H9 (cell line): ENCODE measurements around the gene ECE2. TPM values are rescaled to one million over a fixed set of nuclear protein-coding genes. Genes with fewer than 3 reads are reported as not detected.

Source experiments
- DNase-seq: peaks from one replicate; pipeline ENCODE4 v3.0.0-alpha.2; 2017
- H2AFZ ChIP-seq: one replicate; pipeline ENCODE4 v1.6.1; 2013; ENCODE audit warnings: mild to moderate bottlenecking, low read length, control low read depth, moderate library complexity
- H2AK5ac ChIP-seq: 2 replicates; pipeline ENCODE4 v1.6.1; 2013; ENCODE audit warnings: low read length, control low read depth, mixed read lengths; ENCODE audit not compliant: insufficient read length
- H2BK120ac ChIP-seq: one replicate; pipeline ENCODE4 v1.6.1; 2013; ENCODE audit warnings: low read depth, mild to moderate bottlenecking, low read length, control low read depth, inconsistent platforms; ENCODE audit not compliant: poor library complexity, severe bottlenecking
- H2BK12ac ChIP-seq: 2 replicates; pipeline ENCODE4 v1.6.1; 2013; ENCODE audit warnings: low read length, control low read depth, mixed read lengths, low read depth; ENCODE audit not compliant: insufficient read length
- H2BK15ac ChIP-seq: 2 replicates; pipeline ENCODE4 v1.6.1; 2013; ENCODE audit warnings: low read depth, low read length, control low read depth
- H2BK20ac ChIP-seq: one replicate; pipeline ENCODE4 v1.6.1; 2013; ENCODE audit warnings: low read depth, mild to moderate bottlenecking, low read length, control low read depth, inconsistent platforms; ENCODE audit not compliant: poor library complexity, severe bottlenecking
- H2BK5ac ChIP-seq: 2 replicates; pipeline ENCODE4 v1.6.1; 2013; ENCODE audit warnings: low read length, control low read depth, mixed read lengths; ENCODE audit not compliant: insufficient read length
- H3K14ac ChIP-seq: 2 replicates; pipeline ENCODE4 v1.6.1; 2013; ENCODE audit warnings: low read length, control low read depth; ENCODE audit not compliant: insufficient read depth
- H3K18ac ChIP-seq: 2 replicates; pipeline ENCODE4 v1.6.1; 2013; ENCODE audit warnings: low read depth, mild to moderate bottlenecking, mixed read lengths, low read length, control low read depth; ENCODE audit not compliant: insufficient read length
- H3K23ac ChIP-seq: 2 replicates; pipeline ENCODE4 v1.6.1; 2013; ENCODE audit warnings: low read length, control low read depth, mixed read lengths, low read depth; ENCODE audit not compliant: insufficient read length
- H3K23me2 ChIP-seq: 2 replicates; pipeline ENCODE4 v1.6.1; 2013; ENCODE audit warnings: low read depth, mild to moderate bottlenecking, mixed read lengths, low read length, control low read depth; ENCODE audit not compliant: insufficient read length, poor library complexity, severe bottlenecking
- H3K27ac ChIP-seq: 2 replicates; pipeline ENCODE4 v1.5.1; 2013; ENCODE audit warnings: low read length, control low read depth, mixed read lengths, low read depth; ENCODE audit not compliant: insufficient read length
- H3K27me3 ChIP-seq: 2 replicates; pipeline ENCODE4 v1.6.1; 2013; ENCODE audit warnings: low read length, control low read depth, inconsistent platforms; ENCODE audit not compliant: insufficient read depth
- H3K4ac ChIP-seq: 2 replicates; pipeline ENCODE4 v1.6.1; 2013; ENCODE audit warnings: low read depth, mild to moderate bottlenecking, control low read depth, inconsistent platforms, low read length, moderate library complexity
- H3K4me1 ChIP-seq: 2 replicates; pipeline ENCODE4 v1.6.1; 2013; ENCODE audit warnings: low read length, control low read depth, inconsistent platforms; ENCODE audit not compliant: insufficient read depth
- H3K4me2 ChIP-seq: 2 replicates; pipeline ENCODE4 v1.6.1; 2013; ENCODE audit warnings: low read length, control low read depth, mixed read lengths; ENCODE audit not compliant: insufficient read length, insufficient read depth
- H3K56ac ChIP-seq: 2 replicates; pipeline ENCODE4 v1.6.1; 2013; ENCODE audit warnings: low read depth, mild to moderate bottlenecking, mixed read lengths, low read length, control low read depth; ENCODE audit not compliant: insufficient read length
- H3K79me1 ChIP-seq: 2 replicates; pipeline ENCODE4 v1.6.1; 2013; ENCODE audit warnings: low read depth, mild to moderate bottlenecking, moderate library complexity, low read length, control low read depth, inconsistent platforms; ENCODE audit not compliant: insufficient read depth, poor library complexity, severe bottlenecking
- H3K79me2 ChIP-seq: 2 replicates; pipeline ENCODE4 v1.6.1; 2013; ENCODE audit warnings: low read length, control low read depth, inconsistent platforms; ENCODE audit not compliant: insufficient read depth
- H3K9ac ChIP-seq: 2 replicates; pipeline ENCODE4 v1.6.1; 2013; ENCODE audit warnings: low read length, control low read depth, mixed read lengths; ENCODE audit not compliant: insufficient read length; ENCODE audit errors: extremely low read depth
- H3K9me3 ChIP-seq: one replicate; pipeline ENCODE4 v1.6.1; 2013; ENCODE audit warnings: low read depth, low read length, inconsistent platforms; ENCODE audit not compliant: control insufficient read depth
- H3T11ph ChIP-seq: one replicate; pipeline ENCODE4 v1.6.1; 2013; ENCODE audit warnings: mild to moderate bottlenecking, low read length, control low read depth, inconsistent platforms
- H4K20me1 ChIP-seq: one replicate; pipeline ENCODE4 v1.6.1; 2013; ENCODE audit not compliant: control insufficient read depth, insufficient read length, insufficient read depth
- H4K5ac ChIP-seq: 2 replicates; pipeline ENCODE4 v1.6.1; 2013; ENCODE audit warnings: low read depth, mild to moderate bottlenecking, mixed read lengths, low read length, control low read depth; ENCODE audit not compliant: insufficient read length
- H4K8ac ChIP-seq: replicated peaks from 2 replicates; pipeline ENCODE4 v1.6.1; 2013; ENCODE audit warnings: low read length, control low read depth, mixed read lengths, low read depth; ENCODE audit not compliant: insufficient read length
- H4K91ac ChIP-seq: 2 replicates; pipeline ENCODE4 v1.6.1; 2013; ENCODE audit warnings: low read depth, mild to moderate bottlenecking, moderate library complexity, mixed read lengths, low read length, control low read depth; ENCODE audit not compliant: insufficient read length
- H3K27ac Mint-ChIP-seq, 3 experiments: 2 replicates in 2 of 3; 3 replicates in 1 of 3; pipeline ENCODE4 v1.8.0; 2020 to 2021; ENCODE audit warnings: mixed read lengths in 3 of 3, mild to moderate bottlenecking in 1 of 3, moderate library complexity in 1 of 3
- H3K27me3 Mint-ChIP-seq: 2 replicates; pipeline ENCODE4 v1.8.0; 2021; ENCODE audit warnings: low read depth, mild to moderate bottlenecking, moderate library complexity, mixed read lengths
- H3K36me3 Mint-ChIP-seq, 3 experiments: 2 replicates in 2 of 3; 3 replicates in 1 of 3; pipeline ENCODE4 v1.8.0; 2020 to 2021; ENCODE audit warnings: low read depth in 3 of 3, mixed read lengths in 3 of 3; ENCODE audit not compliant: insufficient read depth in 1 of 3
- H3K4me1 Mint-ChIP-seq, 2 experiments: 2 replicates each; pipeline ENCODE4 v1.8.0; 2020; ENCODE audit warnings: mixed read lengths in 2 of 2
- H3K4me3 Mint-ChIP-seq, 2 experiments: 2 replicates in 1 of 2; 3 replicates in 1 of 2; pipeline ENCODE4 v1.8.0; 2020 to 2021; ENCODE audit warnings: mild to moderate bottlenecking in 2 of 2, mixed read lengths in 2 of 2, moderate library complexity in 1 of 2
- H3K9me3 Mint-ChIP-seq, 2 experiments: 2 replicates in 1 of 2; 3 replicates in 1 of 2; pipeline ENCODE4 v1.8.0; 2020; ENCODE audit warnings: mild to moderate bottlenecking in 2 of 2, mixed read lengths in 2 of 2, moderate library complexity in 1 of 2
- WGBS: extraction: QIAGEN DNeasy Blood & Tissue Kit; methylation state at CpG from one replicate; pipeline ENCODE4 v1.1.7; 2013; ENCODE audit warnings: missing lambda C conversion rate, low lambda C conversion rate, mixed read lengths; ENCODE audit not compliant: insufficient read length; ENCODE audit errors: extremely low coverage; 5-methylcytosine and 5-hydroxymethylcytosine counted together
- total RNA-seq: library from RNA; stranded (reverse); gene quantifications from 2 replicates; pipeline ENCODE4 v1.2.1, GENCODE V29; 2021
- TF ChIP-seq, protein P1 (sequence below): fragments of 200-600 bp; sonication (generic); conservative IDR thresholded peaks from 3 replicates; pipeline ENCODE4 v1.8.0; 2021; ENCODE audit warnings: antibody characterized with exemption, mild to moderate bottlenecking

ECE2 gene
- total RNA-seq, 1 experiment from 2014 or later = not detected

DNA sequence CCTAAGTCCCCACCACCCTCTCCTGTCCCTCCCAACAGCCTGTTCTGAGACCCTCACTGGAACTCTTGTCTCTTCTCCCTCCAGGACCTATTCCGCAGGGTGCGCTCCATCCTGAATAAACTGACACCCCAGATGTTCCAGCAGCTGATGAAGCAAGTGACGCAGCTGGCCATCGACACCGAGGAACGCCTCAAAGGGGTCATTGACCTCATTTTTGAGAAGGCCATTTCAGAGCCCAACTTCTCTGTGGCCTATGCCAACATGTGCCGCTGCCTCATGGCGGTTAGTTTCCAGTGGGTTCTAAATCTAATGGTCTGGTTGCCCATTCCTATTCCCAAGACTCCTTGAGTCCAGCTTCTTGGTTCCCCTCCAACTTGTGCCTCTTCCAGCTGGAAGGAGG, 47.9 kb downstream of the ECE2 start:
- H3K14ac ChIP-seq = no peak overlapping the region
- peaks cover 5 to 7% of the 10 kb centered on the region in 2 experiments; a peak in 3 of 4 replicates for H3K4me1 Mint-ChIP-seq
- H3K27ac Mint-ChIP-seq = no peak overlapping the region
- H2BK12ac ChIP-seq = no peak overlapping the region
- H2BK15ac ChIP-seq = no peak overlapping the region
- no peak overlapping the region for H3T11ph ChIP-seq
- peaks cover 4% of the 10 kb centered on the region; the same call in 1 of the 2 replicates for H3K79me2 ChIP-seq
- no peak overlapping the region for H2BK120ac ChIP-seq
- no peaks in the 10 kb centered on the region for H3K4me1 ChIP-seq
- no peak overlapping the region for H3K4me2 ChIP-seq
- H2BK5ac ChIP-seq = no peak overlapping the region
- no CpG with 5 or more reads among the region's 8 CpGs for WGBS
- no peak overlapping the region for H2AK5ac ChIP-seq
- no peaks in the 10 kb centered on the region for H3K27me3 ChIP-seq
- H3K27ac ChIP-seq = no peak overlapping the region
- H2BK20ac ChIP-seq = no peak overlapping the region
- no peak overlapping the region for H3K23ac ChIP-seq
- H3K9me3 Mint-ChIP-seq = no peaks in the 10 kb centered on the region
- H4K5ac ChIP-seq = no peak overlapping the region
- H3K56ac ChIP-seq = no peak overlapping the region
- no peak overlapping the region for H2AFZ ChIP-seq
- no peak overlapping the region for H3K18ac ChIP-seq
- H3K4ac ChIP-seq = no peak overlapping the region
- no peak overlapping the region for H3K4me3 Mint-ChIP-seq
- H4K91ac ChIP-seq = no peak overlapping the region
- TF ChIP-seq, protein P1, sequence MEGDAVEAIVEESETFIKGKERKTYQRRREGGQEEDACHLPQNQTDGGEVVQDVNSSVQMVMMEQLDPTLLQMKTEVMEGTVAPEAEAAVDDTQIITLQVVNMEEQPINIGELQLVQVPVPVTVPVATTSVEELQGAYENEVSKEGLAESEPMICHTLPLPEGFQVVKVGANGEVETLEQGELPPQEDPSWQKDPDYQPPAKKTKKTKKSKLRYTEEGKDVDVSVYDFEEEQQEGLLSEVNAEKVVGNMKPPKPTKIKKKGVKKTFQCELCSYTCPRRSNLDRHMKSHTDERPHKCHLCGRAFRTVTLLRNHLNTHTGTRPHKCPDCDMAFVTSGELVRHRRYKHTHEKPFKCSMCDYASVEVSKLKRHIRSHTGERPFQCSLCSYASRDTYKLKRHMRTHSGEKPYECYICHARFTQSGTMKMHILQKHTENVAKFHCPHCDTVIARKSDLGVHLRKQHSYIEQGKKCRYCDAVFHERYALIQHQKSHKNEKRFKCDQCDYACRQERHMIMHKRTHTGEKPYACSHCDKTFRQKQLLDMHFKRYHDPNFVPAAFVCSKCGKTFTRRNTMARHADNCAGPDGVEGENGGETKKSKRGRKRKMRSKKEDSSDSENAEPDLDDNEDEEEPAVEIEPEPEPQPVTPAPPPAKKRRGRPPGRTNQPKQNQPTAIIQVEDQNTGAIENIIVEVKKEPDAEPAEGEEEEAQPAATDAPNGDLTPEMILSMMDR = no peak
- no peaks in the 10 kb centered on the region; the same call in none of the 2 replicates for H3K27me3 Mint-ChIP-seq
- no peaks in the 10 kb centered on the region for H3K9me3 ChIP-seq
- H3K36me3 Mint-ChIP-seq = peaks cover 84 to 99% (median 95%) of the 10 kb centered on the region in 3 experiments
- H3K79me1 ChIP-seq = peaks cover 6% of the 10 kb centered on the region
- H4K8ac ChIP-seq = no peak overlapping the region
- no peaks in the 10 kb centered on the region for H3K23me2 ChIP-seq
- H3K9ac ChIP-seq = no peak overlapping the region
- DNase-seq = no peak
- H4K20me1 ChIP-seq = no peaks in the 10 kb centered on the region
